Measurements from ENCODE around the gene CNGA2. TPM values are rescaled to one million over a fixed set of nuclear protein-coding genes. Genes with fewer than 3 reads are reported as not detected.

The CNGA2 gene
- total and polyA plus RNA-seq, 10 of the 15 experiments (the other 5 are each of a cell fraction or from before 2014, with no cell fraction given) = not detected

DNA sequence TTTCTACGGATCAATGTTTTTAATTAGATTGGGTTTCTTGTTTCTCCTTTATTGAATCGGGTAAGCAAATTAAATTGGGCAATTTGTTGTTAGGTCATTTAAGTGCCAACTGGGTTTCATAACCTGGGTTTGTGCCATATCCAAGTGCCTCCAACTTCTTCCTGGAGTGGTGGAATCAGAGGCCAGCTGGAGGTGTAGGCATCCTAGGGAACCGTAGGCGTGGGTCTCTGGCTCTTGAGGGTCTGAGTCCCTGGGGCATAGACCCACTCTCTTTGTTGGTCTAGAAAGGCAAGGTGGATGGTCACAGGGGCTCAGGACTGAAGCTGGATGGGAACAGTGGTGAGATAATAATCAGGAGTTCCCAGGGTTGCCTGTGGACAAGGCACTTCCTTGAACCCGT is 18.3 kb downstream of the CNGA2 start (continued):
- TF ChIP-seq, protein P1, sequence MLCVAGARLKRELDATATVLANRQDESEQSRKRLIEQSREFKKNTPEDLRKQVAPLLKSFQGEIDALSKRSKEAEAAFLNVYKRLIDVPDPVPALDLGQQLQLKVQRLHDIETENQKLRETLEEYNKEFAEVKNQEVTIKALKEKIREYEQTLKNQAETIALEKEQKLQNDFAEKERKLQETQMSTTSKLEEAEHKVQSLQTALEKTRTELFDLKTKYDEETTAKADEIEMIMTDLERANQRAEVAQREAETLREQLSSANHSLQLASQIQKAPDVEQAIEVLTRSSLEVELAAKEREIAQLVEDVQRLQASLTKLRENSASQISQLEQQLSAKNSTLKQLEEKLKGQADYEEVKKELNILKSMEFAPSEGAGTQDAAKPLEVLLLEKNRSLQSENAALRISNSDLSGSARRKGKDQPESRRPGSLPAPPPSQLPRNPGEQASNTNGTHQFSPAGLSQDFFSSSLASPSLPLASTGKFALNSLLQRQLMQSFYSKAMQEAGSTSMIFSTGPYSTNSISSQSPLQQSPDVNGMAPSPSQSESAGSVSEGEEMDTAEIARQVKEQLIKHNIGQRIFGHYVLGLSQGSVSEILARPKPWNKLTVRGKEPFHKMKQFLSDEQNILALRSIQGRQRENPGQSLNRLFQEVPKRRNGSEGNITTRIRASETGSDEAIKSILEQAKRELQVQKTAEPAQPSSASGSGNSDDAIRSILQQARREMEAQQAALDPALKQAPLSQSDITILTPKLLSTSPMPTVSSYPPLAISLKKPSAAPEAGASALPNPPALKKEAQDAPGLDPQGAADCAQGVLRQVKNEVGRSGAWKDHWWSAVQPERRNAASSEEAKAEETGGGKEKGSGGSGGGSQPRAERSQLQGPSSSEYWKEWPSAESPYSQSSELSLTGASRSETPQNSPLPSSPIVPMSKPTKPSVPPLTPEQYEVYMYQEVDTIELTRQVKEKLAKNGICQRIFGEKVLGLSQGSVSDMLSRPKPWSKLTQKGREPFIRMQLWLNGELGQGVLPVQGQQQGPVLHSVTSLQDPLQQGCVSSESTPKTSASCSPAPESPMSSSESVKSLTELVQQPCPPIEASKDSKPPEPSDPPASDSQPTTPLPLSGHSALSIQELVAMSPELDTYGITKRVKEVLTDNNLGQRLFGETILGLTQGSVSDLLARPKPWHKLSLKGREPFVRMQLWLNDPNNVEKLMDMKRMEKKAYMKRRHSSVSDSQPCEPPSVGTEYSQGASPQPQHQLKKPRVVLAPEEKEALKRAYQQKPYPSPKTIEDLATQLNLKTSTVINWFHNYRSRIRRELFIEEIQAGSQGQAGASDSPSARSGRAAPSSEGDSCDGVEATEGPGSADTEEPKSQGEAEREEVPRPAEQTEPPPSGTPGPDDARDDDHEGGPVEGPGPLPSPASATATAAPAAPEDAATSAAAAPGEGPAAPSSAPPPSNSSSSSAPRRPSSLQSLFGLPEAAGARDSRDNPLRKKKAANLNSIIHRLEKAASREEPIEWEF (IDR thresholded peaks at IDR 0.05; ENCODE audit: insufficient replicate concordance, low read depth, low read length) = no peak
- TF ChIP-seq ZSCAN29 (IDR thresholded peaks at IDR 0.05) (no peak), ETV6 (conservative IDR thresholded peaks at IDR 0.05 in 1 of 2, IDR thresholded peaks at IDR 0.05 in 1 of 2; ENCODE audit: borderline replicate concordance in 1 of 2, low read depth in 1 of 2) (no peak)
- TF ChIP-seq, protein P2, sequence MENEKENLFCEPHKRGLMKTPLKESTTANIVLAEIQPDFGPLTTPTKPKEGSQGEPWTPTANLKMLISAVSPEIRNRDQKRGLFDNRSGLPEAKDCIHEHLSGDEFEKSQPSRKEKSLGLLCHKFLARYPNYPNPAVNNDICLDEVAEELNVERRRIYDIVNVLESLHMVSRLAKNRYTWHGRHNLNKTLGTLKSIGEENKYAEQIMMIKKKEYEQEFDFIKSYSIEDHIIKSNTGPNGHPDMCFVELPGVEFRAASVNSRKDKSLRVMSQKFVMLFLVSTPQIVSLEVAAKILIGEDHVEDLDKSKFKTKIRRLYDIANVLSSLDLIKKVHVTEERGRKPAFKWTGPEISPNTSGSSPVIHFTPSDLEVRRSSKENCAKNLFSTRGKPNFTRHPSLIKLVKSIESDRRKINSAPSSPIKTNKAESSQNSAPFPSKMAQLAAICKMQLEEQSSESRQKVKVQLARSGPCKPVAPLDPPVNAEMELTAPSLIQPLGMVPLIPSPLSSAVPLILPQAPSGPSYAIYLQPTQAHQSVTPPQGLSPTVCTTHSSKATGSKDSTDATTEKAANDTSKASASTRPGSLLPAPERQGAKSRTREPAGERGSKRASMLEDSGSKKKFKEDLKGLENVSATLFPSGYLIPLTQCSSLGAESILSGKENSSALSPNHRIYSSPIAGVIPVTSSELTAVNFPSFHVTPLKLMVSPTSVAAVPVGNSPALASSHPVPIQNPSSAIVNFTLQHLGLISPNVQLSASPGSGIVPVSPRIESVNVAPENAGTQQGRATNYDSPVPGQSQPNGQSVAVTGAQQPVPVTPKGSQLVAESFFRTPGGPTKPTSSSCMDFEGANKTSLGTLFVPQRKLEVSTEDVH (IDR thresholded peaks at IDR 0.05; ENCODE audit: low read depth, partially characterized antibody) = no peak

All from GM12878 (cell line).